ENCODE results near the gene NTM. TPM values are rescaled to one million over a fixed set of nuclear protein-coding genes. Genes with fewer than 3 reads are reported as not detected.

The NTM gene
- polyA plus RNA-seq, 4 donors: 42.8 to 51.8 (median 45.7) TPM

DNA sequence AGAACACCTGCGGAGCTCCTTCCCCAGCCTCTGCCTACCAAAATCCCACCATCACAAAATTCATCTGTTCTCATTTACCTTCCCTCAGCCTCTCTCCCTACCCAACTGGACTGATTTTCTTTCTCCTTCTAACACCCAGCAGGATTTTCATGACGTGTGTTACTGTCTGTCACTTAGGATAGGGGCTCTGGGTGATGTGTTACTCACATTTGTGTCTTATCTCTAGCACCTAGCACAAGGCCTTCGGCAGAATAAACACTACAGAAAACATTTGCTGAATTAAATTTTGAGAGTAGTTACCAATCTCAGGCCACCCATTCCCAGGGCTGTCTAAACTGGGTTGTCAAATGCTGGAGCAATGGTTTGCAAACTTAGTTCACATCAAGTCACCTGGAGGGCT lies 88.0 kb downstream of the NTM start:
- DNase-seq (ENCODE audit: low read depth in 4 of 4, low spot score in 2 of 4): no peak

DNA sequence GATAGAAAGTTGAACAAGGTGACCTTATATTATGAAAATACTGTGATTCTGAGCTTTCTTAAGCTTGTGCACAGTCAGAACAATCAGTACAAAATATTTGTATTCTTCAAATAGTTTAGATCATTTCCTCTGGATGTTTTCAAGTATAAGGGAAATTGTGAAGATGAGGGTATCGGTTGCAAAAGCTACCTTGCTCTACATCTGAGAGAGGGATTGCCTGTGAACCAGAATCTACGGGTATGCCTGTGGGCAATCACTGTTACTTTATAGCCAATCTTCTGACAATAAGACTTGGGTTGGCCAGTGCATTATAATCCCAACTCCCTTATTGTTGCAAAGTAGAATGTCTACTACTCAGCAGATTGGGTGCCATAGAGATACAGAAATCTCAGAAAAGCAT lies 90.5 kb downstream of the NTM start:
- no peak for DNase-seq (ENCODE audit: low read depth in 4 of 4, low spot score in 2 of 4)

DNA sequence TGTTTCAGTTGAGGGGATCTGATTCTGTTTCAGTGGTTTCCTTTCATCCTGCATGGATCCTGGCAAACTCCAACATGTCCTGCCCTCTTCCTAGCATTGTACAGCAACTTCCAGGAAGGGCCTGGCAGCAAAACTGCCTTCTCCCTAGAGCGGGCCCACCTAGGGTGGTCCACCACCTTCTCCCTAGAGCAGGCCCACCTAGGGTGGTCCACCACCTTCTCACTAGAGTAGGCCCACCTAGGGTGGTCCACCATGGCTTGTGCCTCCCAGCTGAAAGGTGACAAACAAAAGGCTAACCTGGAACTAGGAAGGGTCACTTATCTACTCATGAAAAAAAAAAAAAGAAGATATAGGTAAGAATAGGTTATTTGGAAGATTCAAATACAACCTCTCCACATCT lies 92.2 kb downstream of the NTM start:
- DNase-seq (ENCODE audit: low read depth in 4 of 4, low spot score in 2 of 4): no peak

DNA sequence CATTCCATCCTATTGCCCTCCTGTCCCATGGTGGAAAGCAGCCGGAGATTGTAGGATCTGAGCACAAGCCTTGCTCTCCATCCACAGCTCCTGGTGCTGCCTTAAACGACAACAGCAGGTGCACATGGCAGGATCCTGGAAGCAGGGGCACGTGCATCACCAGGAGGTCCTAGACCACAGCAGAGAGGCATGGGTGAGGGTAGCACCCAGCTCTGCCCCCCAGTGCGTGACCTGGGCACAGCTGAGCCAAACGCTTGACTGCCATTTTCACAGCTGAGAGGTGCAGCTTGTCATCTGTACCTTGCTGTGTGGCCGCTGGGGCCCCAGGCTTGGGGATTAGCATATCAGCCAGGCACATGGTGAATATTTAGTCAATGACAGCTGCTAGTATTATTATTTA lies 92.7 kb downstream of the NTM start:
- DNase-seq (ENCODE audit: low read depth in 4 of 4, low spot score in 2 of 4): no peak

DNA sequence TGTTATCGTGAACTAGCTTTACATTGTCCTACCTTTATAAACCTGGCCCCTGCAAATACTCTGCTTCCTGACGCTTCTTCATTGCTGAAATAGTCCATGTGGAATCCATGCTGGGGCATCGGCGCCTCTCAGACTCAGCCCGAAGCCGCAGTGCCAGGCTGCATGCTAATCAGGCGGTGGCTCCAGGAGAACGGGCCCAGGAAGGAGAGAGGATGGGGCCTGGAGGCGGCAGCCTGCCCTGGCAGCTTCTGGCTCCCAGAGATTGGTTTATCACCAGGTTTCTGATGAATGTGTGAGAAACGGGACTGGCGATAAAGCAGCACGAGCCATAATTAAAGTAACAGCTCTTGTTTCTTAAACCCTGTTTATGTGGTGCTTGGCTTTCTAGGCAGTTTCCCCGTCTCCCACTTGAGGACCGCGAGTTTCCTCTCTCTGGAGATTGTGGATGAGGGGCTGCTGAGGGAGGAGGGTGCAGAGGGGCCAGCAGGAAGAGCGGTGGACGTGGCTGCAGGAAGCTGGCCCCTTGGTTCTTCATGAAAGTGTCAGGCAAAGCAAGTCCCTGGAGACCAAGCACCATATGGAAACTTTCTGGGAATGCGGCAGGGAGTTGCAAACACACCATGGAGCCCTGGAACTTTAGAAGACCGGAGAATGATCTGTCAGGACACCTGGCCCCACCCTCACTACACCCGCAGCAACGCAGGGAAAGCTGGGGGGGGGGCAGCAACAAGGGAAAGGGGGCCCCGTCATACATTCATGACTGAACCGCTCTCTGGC lies 93.4 kb downstream of the NTM start:
- peak in 1 of 4 donors; percentile 55 for DNase-seq (ENCODE audit: low read depth in 4 of 4, low spot score in 2 of 4)

DNA sequence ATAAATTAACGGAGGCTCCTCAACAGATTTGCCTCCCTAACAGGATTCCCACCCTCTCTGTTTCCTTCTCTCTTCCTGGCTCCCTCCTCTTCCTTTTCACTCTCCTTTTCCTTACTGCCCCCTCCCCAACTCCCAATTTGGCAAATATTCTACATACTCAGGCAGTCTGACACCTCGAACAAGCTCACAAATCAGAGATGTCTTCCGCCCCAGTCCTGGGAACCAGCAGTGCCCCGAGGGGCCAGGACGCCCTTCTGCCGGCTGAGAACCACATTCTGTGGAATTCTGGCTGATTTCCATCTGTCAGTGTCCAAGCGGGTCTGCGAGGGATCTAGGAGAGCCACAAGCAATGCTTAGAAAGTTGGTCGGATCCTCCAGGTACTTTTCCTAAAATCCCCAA lies 94.0 kb downstream of the NTM start:
- no peak for DNase-seq (ENCODE audit: low read depth in 4 of 4, low spot score in 2 of 4)

DNA sequence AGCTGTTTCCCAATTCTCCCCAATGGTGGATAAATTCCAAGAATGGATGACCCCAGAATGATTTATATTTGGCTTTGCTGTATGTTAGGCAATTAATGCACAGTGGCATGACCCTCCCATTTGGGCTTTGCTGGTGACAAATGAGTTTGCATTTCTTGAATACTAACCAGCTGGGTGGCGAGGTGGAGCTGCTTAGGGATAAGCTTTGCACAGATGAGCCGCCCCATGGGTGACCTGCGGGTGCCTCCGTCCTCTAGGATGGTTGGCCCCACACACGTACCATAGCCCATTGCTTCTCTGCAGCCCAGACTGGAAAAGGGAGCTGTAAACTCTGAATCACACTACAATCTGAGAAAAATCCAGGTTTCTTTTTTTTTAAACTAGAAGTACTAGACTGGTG lies 94.6 kb downstream of the NTM start:
- DNase-seq (ENCODE audit: low read depth in 4 of 4, low spot score in 2 of 4): no peak

DNA sequence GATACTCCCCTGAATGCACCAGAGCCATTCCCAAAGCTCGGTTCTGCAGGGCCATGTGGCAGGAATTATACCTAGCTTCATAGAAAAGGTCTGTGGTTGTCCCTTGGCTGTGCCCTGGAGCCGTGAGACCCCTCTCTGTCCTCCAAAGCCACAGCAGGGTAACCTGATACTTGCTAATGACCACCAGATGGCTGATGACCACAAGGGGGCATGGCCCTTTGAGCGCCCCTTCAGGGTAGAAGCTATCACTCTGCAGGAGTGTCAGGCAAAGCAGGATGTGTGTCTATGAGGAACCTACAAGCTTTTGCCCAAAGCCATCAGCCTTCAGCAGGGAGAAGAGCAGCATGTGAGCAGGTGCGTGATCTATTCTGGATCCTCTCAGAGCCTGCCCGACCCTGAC lies 95.3 kb downstream of the NTM start:
- no peak for DNase-seq (ENCODE audit: low read depth in 4 of 4, low spot score in 2 of 4)

DNA sequence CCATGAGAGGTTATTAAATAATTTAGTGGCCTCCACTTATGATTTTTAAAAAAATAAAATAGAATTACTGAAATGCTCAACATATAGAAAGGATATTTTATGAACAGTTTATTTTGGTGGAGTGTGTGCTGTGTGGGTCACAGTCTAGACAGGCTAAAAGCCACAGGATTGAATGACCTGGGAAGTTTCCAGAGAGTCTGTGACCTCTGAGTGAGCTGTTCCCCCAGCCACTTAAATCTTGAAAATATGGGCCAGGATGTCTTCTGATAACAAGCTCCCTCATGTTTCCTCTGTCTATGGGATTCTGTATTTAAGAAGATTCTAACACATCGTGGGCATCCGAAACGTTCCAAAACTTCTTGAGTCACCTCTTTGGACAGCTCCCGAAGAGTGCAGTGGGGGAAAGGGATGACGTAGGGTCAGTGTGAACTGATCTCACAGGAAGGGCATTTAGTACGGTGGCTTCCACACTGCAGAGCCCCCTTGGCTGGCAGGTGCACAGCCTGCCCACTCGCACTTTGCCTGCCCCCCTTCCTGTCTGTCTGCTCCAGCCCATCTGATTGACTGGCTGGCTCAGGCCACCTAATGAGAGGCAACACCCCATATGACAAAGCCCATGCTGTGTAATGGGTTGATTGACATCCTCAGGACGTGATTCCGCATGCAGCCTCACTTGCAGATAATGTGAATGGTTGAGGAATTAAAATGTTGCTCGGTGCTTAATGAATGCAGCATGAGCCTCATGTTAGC lies 97.4 kb downstream of the NTM start:
- no peak for DNase-seq (ENCODE audit: low read depth in 4 of 4, low spot score in 2 of 4)

DNA sequence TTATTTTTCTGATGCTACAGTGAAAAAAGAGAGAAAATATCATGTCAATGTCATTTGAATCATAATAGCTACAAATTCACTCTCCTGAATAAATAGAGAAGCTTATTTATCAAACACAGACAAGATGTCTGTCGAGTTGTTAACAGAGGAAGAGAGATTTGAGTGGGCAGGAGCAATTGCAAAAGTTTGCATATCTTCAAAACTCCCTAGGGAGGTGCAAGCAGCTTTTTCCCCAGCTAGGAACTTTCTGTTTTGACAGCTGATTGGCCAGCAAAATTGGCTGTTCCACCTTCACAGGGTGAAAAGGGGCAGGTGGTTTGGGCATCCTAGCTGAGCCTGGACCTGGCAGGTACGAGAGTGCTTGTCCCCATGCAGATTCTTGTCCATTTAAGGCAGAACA lies 98.2 kb downstream of the NTM start:
- DNase-seq (ENCODE audit: low read depth in 4 of 4, low spot score in 2 of 4): no peak

DNA sequence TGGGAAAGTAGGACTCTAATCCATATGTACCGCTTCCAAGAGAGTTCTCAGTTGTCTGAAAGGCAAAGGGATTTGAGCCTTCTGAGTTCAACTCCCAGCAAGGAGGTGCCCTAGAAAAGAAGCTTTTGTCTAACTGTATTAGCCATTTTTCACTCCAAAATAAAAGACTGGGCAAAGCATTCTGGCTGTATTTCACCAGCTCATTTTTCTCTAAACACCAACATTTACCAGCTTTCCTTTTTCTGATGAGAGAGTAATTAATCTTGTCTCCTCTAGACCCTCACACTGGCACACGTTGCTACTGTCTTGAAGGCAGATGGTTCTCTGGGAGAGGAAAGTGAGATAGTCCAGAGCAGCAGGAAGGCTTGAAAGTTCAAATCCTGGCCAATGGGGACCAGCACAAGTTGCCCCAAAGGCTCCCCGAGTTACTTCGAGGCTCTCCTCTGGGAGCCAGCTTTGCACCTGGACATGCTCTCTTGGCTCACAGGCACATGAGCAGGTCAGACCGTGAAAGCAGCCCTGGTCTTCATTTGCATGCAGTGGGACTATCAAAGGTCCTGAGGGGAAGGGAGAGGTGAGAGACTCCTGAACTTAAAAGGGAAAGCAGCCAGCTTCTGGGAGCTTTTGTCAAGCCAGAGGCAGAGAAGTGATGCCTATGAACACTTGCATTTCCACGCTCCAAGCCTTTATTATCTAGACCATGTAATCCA lies 100.0 kb downstream of the NTM start:
- DNase-seq (ENCODE audit: low read depth in 4 of 4, low spot score in 2 of 4): no peak

DNA sequence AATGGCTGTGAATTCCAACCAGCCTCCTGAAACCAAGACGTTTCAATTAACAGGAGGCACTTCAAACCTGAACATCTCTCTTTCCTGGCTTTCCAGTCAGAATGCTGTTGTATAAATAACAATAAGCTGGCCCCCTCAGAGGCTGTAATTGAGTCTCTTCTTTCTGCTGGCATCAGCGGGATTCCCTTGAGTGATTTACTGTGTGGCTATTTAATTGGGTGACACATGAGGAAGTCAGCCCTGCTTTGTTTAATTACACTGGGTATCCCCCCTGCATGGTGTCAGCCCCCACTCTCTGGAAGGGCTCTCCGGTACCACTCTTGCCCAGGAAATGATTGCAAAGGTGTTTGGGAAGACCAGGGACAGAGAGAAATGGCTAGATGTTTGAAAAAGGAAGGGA lies 101.6 kb downstream of the NTM start:
- DNase-seq (ENCODE audit: low read depth in 4 of 4, low spot score in 2 of 4): peak in 1 of 4 donors; percentile 45

DNA sequence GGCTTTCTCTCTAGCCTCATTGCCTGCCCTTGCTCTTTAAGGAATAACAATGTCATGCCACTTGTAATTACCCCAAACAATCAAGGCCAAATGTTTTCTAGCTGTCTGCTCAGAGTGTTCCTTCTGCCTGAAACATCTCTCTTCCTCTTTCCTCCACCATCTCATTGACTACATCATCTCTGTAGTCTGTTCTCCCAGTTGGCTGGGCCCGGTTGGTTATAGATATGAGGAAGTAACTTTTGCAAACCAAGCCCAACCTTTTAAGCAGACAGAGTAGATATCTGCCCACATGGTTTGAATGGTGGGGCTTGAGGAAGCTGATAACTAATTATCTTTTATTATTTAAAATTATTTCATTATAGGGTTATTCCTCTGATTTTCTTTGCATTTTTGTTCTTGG lies 104.5 kb downstream of the NTM start:
- no peak for DNase-seq (ENCODE audit: low read depth in 4 of 4, low spot score in 2 of 4)

DNA sequence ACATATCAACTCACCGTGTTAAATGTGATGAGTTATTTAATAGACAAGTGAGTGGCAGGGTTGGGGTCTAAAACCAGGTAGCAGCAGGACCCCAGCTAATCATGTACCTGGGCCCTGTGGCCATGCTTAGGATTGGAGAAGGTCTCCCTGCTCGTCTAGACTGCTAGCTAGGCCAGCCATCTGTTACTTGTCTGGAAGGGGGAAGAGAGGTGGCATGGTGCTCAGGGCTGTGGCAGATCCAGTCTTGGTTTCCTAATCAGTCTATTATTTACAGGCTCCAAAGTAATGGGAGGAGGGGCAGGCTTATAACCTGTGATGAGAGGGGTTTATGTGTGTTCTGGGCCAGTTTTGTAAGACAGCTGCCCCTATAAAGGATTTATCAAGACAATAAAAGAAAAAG lies 105.9 kb downstream of the NTM start:
- no peak for DNase-seq (ENCODE audit: low read depth in 4 of 4, low spot score in 2 of 4)

DNA sequence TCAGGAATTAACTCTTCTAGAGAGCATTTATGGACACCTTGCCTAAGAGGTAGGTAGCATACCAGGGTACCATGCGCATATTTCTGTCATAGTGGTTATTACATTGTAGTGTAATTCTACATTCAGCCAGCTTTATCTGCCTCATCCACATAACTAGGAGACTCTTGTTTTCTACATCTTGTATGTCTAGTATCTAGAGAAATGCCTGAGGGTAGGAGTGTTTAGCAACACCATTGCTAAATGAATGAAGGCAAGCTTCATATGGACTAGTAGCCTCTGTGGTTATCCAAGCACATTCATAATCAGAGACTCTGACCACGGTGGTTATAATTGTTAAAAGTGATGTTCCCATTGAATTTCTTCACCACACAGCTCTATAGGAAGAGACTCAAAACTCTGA lies 107.9 kb downstream of the NTM start:
- DNase-seq (ENCODE audit: low read depth in 4 of 4, low spot score in 2 of 4): no peak

DNA sequence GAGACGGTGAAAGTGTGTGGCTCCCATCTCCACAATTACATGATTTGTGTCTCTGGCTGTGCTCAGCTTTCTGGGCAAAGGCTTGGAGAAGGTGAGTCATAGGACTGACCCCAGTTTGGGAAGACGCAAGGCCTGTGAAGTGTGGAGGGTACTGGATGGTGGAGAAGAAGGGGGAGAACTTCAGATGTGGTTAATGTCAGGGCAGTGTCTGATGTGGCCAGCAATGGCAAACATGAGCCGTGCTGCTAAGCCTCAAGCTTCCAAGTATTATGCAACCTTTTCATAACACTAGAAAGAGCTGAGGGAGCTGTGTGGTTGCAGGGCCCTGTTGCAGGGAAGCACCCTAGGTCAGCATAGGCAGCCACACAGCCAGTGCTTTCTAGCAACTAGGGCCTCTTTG lies 110.9 kb downstream of the NTM start:
- DNase-seq (ENCODE audit: low read depth in 4 of 4, low spot score in 2 of 4): no peak

DNA sequence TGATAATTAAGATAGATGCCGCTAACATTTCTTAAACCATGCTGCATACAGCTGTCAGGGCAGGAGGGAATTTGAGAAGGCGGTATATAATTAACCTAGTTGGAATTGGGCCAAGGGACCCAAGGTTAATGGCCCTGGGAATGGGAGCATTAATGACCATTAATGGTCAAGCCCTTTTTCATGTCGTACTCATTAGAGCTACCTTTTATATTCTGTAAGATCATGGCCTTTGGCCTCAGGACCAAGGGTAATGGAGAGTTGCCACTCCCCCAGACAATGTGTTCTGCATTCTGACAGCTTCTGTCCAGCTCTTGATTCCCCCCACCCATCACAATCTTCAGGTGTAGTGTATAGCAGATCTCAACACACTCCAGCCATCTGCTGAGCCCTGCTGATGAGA lies 111.6 kb downstream of the NTM start:
- no peak for DNase-seq (ENCODE audit: low read depth in 4 of 4, low spot score in 2 of 4)

DNA sequence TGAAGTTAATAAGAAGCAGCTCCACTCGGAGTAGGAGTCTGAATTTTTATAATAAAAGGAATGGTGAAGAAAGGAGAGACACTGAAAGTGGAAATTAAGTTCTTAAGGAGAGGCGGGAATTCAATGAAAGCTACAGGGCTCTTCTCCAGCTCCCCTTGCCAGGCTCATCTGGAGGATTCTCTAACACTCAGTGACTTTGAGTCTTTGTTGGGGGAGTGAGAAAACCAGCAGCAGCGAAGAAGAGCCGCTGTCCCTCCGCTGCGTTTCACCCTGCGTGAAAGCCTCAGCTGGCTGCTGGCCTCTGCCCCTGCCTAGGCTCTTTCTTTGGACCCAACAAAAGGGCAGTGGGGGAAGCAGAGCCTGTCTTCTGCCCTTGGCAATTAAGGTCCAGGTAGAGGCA lies 113.0 kb downstream of the NTM start:
- no peak for DNase-seq (ENCODE audit: low read depth in 4 of 4, low spot score in 2 of 4)

DNA sequence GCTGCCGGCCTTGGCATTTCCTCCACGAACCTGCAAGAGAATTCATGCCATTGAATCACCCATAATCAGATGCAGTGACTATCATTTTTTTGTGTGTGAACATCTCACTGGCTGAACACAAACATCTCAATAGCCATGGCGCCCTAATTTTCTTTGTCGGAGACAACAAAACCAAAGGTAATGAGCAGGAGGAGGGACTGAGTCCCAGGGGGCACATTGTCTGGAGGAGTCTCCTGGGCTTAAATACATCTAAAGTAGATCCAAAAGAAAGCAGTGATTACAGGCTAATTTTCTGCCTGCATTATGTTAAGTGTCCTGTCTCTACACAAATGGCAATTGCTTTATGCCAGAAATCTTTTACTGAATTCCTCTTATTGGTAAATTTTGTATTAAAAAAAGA lies 113.5 kb downstream of the NTM start:
- DNase-seq (ENCODE audit: low read depth in 4 of 4, low spot score in 2 of 4): no peak

DNA sequence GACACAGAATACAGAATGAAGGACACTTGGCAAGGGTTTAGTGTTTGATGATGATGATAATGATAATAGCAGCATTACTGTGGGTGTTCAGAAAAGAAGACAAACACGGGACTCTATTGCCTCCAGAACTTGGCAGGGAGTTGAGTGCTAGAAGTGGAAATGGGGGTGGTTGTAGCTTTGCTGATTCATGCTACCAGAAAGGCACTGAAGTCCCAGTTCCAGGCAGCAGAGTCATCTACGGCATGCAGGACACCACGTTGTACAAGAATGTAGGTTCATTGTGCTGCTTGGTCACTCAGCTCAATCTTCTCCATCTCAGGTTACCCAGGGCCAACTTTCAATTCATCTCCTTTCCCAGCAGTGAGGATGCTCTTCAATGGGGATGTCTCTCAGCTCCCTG lies 115.7 kb downstream of the NTM start:
- DNase-seq (ENCODE audit: low read depth in 4 of 4, low spot score in 2 of 4): no peak

DNA sequence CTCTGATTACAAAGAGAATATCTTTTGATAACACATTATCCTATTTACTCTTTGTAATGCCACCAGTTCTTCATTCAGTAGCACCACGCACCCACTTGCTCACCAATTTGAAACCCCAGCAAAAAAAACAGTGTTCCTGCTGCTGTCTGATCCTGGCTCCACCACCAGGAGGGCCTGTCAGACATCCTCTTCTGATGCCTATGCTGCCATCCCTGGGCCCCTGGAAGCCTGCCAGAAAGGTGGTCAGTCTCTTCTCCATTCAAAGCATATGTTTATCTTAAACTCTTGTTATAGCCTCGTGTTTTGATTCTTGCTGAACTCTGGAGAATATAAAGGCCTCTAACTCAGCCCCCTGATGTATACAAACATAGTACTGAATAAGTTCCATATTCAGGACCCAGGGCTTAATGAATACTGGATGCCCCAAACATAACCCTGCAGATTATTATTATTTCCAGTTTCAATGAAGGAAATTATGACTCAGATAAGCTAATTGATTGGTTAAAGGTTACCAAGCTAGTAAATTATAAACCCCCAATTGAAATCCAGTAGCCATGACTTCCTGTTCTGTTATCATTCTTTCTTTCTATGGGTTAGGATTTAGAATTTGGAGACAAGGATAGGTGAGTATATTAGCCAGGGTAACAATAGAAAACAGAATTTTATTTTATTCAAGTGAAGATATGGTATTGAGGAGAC lies 116.7 kb downstream of the NTM start:
- no peak for DNase-seq (ENCODE audit: low read depth in 4 of 4, low spot score in 2 of 4)

Data from left renal cortex interstitium (tissue), 4 donors.